D721Med (cell line): ENCODE results near the gene SPECC1.

Experiments
- DNase-seq: peaks from one replicate; pipeline ENCODE4 v3.0.0; 2011; ENCODE audit warnings: low spot score; ENCODE audit not compliant: insufficient read length
- FAIRE-seq: peaks from 2 replicates; lab custom pipeline; 2011; peaks lifted over from hg19 to GRCh38; lab: Jason Lieb, UNC
- CTCF ChIP-seq: IDR thresholded peaks from 2 replicates; pipeline ENCODE4 v1.5.1; 2012; ENCODE audit warnings: mild to moderate bottlenecking, control low read depth; ENCODE audit not compliant: insufficient read depth; ENCODE audit errors: missing control alignments

The SPECC1 gene

GRCh38 chr17:20284022-20284421, 274.9 kb downstream of the SPECC1 start:
- no peak for TF ChIP-seq CTCF
- no peak for FAIRE-seq
- peak; percentile 41 for DNase-seq

GRCh38 chr17:20284570-20285295, 275.6 kb downstream of the SPECC1 start:
- FAIRE-seq (no peak), DNase-seq (no peak)
- TF ChIP-seq CTCF: no peak

DNA sequence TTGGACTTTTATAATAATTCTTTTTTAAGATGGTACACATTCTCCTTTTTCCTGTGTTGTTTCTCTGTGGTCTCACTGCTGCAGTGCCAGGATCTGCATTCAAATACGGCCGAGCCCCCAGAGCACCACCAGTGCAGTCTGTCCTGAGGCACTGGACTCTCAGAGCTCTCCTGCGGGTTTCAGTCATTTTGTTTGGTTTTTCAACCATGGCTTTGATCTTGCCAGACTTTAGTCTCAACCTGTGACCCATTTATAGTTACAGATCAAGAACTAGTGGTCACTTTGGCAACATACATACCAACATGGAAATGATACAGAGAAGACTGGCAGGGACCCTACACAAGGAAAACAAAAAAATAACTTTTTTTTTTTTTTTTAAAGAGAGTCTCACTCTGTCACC, 280.8 kb downstream of the SPECC1 start:
- no peak for FAIRE-seq
- no peak for DNase-seq
- TF ChIP-seq CTCF: no peak

GRCh38 chr17:20291853-20292252, 282.7 kb downstream of the SPECC1 start:
- no peak for FAIRE-seq
- TF ChIP-seq CTCF: no peak
- DNase-seq: no peak

GRCh38 chr17:20293501-20293900, 284.3 kb downstream of the SPECC1 start:
- DNase-seq: no peak
- no peak for FAIRE-seq
- no peak for TF ChIP-seq CTCF

GRCh38 chr17:20294120-20294519, 285.0 kb downstream of the SPECC1 start:
- DNase-seq (no peak), FAIRE-seq (no peak)
- TF ChIP-seq CTCF: no peak

DNA sequence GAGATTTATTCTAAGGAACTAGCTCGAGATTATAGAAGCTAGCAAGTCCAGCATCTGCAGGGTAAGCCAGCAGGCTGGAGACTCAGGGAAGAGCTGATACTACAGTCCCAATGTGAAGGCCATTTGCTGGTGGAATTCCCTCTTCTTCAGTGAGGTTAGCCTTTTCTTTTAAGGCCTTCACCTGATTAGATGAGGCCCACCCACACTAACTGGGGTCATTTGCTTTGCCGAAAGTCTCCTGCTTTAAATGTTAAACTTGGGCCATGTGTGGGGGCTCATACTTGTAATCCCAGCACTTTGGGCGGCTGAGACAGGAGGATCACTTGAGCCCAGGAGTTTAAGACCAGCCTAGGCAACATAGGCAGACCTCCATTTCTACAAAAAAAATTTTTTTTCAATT, 289.9 kb downstream of the SPECC1 start:
- no peak for TF ChIP-seq CTCF
- FAIRE-seq: no peak
- no peak for DNase-seq
